Glutamatergic neuron (in vitro differentiated cells): ENCODE results near the gene YIPF7. TPM values are rescaled to one million over a fixed set of nuclear protein-coding genes. Genes with fewer than 3 reads are reported as not detected.

ENCODE experiments used
- DNase-seq: peaks from one replicate; pipeline ENCODE4 v3.0.0; 2022
- H3K27ac Mint-ChIP-seq: one replicate; pipeline ENCODE4 v1.8.0; 2020; ENCODE audit warnings: mild to moderate bottlenecking, mixed read lengths, inconsistent platforms; ENCODE audit not compliant: unreplicated experiment
- H3K27me3 Mint-ChIP-seq: one replicate; pipeline ENCODE4 v1.8.0; 2020; ENCODE audit warnings: mild to moderate bottlenecking, moderate library complexity, mixed read lengths, inconsistent platforms; ENCODE audit not compliant: unreplicated experiment
- H3K36me3 Mint-ChIP-seq: one replicate; pipeline ENCODE4 v1.8.0; 2020; ENCODE audit warnings: mild to moderate bottlenecking, mixed read lengths, inconsistent platforms; ENCODE audit not compliant: unreplicated experiment
- H3K4me1 Mint-ChIP-seq: one replicate; pipeline ENCODE4 v1.8.0; 2020; ENCODE audit warnings: mild to moderate bottlenecking, low read depth, mixed read lengths, inconsistent platforms; ENCODE audit not compliant: unreplicated experiment
- H3K4me3 Mint-ChIP-seq: one replicate; pipeline ENCODE4 v1.8.0; 2020; ENCODE audit warnings: mild to moderate bottlenecking, mixed read lengths, inconsistent platforms; ENCODE audit not compliant: unreplicated experiment
- H3K9me3 Mint-ChIP-seq: one replicate; pipeline ENCODE4 v1.8.0; 2020; ENCODE audit warnings: mild to moderate bottlenecking, moderate library complexity, mixed read lengths, inconsistent platforms; ENCODE audit not compliant: unreplicated experiment
- CTCF ChIP-seq: fragments of 200-600 bp; sonication (generic); IDR thresholded peaks from one replicate; pipeline ENCODE4 v1.5.0; 2021; ENCODE audit not compliant: partially characterized antibody, unreplicated experiment
- total RNA-seq: library from RNA; stranded (reverse); fragmentation: NEBNext Ultra II Directional; extraction: Animal tissue kit (Norgen Biotek cat#: 25700); gene quantifications from one replicate; pipeline ENCODE4 v1.2.1, GENCODE V29; 2021; ENCODE audit not compliant: unreplicated experiment

The YIPF7 gene
- total RNA-seq, 1 donor from 2014 or later = not detected

- H3K36me3 Mint-ChIP-seq = no peaks in the 10 kb centered on the region
- no peaks in the 10 kb centered on the region for H3K4me1 Mint-ChIP-seq
- no peaks in the 10 kb centered on the region for H3K27me3 Mint-ChIP-seq
- no peak for TF ChIP-seq CTCF
- no peak overlapping the region for H3K4me3 Mint-ChIP-seq
- DNase-seq = no peak
- no peaks in the 10 kb centered on the region for H3K9me3 Mint-ChIP-seq
- no peak overlapping the region for H3K27ac Mint-ChIP-seq
Observed at GRCh38 chr4:44580231-44580630, 71.2 kb downstream of the YIPF7 start.

GRCh38 chr4:44578954-44579353 is 72.5 kb downstream of the YIPF7 start:
- TF ChIP-seq CTCF = no peak
- Mint-ChIP-seq H3K4me1 (no peaks in the 10 kb centered on the region), H3K27ac (no peak overlapping the region), H3K4me3 (no peak overlapping the region), H3K36me3 (no peaks in the 10 kb centered on the region), H3K27me3 (no peaks in the 10 kb centered on the region), H3K9me3 (no peaks in the 10 kb centered on the region)
- DNase-seq = no peak

Other genes starting within 250 kb of the YIPF7 start
- 23.2 TPM for gene KCTD8, start 202.8 kb downstream of the YIPF7 start, total RNA-seq
- 26.3 TPM for gene GUF1, start 26.8 kb upstream of the YIPF7 start, total RNA-seq
- gene GNPDA2, start 74.9 kb upstream of the YIPF7 start, total RNA-seq = 10.1 TPM